Fibroblast of the aortic adventitia (primary cell): Measurements from ENCODE around the gene VWC2L. TPM values are rescaled to one million over a fixed set of nuclear protein-coding genes. Genes with fewer than 3 reads are reported as not detected.

Experiments
- DNase-seq: peaks from one replicate; pipeline ENCODE4 v3.0.0-alpha.2; 2010; ENCODE audit warnings: low read depth
- H3K4me3 ChIP-seq: 2 replicates; pipeline ENCODE4 v1.5.1; 2011; ENCODE audit warnings: low read depth, mild to moderate bottlenecking, control low read depth, low read length, moderate library complexity
- total RNA-seq: library from RNA; depleted of rRNA; stranded (reverse); fragments of >200 nt; gene quantifications from 2 replicates; pipeline ENCODE4 v1.2.3, GENCODE V29; 2012; ENCODE audit warnings: low replicate concordance
- TF ChIP-seq, protein P1 (sequence below): IDR thresholded peaks from 2 replicates; pipeline ENCODE4 v1.5.1; 2011; ENCODE audit warnings: mild to moderate bottlenecking, low read length, control low read depth, inconsistent platforms; ENCODE audit not compliant: insufficient read depth

Gene VWC2L
- total RNA-seq, 1 donor = not detected

DNA sequence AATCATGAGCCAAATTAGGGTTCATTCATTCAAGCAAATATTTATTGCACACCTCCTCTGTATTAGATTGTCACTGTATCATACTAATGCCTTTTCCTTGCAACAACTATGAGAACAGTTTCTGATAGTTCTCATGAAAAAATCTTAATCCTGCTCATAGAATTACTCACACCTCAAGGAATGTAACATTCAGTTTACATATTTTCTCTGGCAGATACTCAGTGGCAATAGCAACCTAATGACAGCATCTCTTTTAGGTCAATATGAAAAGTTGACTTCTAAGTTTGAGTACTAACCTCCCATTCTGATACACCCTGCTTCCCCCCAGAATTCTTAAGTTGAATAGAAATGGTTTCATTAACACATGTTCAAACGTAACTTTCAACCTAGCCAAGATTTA, 132.0 kb downstream of the VWC2L start:
- no peak for DNase-seq
- TF ChIP-seq, protein P1, sequence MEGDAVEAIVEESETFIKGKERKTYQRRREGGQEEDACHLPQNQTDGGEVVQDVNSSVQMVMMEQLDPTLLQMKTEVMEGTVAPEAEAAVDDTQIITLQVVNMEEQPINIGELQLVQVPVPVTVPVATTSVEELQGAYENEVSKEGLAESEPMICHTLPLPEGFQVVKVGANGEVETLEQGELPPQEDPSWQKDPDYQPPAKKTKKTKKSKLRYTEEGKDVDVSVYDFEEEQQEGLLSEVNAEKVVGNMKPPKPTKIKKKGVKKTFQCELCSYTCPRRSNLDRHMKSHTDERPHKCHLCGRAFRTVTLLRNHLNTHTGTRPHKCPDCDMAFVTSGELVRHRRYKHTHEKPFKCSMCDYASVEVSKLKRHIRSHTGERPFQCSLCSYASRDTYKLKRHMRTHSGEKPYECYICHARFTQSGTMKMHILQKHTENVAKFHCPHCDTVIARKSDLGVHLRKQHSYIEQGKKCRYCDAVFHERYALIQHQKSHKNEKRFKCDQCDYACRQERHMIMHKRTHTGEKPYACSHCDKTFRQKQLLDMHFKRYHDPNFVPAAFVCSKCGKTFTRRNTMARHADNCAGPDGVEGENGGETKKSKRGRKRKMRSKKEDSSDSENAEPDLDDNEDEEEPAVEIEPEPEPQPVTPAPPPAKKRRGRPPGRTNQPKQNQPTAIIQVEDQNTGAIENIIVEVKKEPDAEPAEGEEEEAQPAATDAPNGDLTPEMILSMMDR = no peak
- no peak overlapping the region for H3K4me3 ChIP-seq

DNA sequence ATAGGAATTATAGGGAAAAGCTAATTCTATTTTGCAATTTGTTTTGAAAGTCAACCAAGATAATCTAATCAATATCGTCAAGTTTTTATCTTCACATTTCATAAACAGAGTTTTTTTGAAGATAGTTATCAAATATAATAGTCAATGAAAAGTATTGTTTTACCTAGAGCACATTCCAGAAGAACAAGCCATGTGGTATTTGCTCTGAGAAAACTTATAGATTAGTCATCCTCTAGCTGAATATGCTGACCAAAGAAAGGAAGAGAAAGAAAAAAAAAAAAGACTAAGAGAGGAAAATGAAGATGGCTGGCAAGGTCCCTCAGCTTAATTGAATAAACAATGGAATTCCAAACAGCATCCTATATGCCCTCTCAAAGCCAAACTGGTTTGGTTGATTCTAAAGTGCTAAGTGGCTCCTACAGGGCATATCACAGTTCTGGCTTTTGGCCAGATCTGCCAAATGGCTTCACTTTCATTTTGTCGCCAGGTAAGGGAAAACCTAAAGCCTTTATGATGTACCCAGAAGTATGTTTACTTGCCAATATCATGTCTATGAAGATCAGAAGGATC, 132.6 kb downstream of the VWC2L start:
- H3K4me3 ChIP-seq = no peak overlapping the region
- no peak for DNase-seq
- TF ChIP-seq, protein P1 = no peak

DNA sequence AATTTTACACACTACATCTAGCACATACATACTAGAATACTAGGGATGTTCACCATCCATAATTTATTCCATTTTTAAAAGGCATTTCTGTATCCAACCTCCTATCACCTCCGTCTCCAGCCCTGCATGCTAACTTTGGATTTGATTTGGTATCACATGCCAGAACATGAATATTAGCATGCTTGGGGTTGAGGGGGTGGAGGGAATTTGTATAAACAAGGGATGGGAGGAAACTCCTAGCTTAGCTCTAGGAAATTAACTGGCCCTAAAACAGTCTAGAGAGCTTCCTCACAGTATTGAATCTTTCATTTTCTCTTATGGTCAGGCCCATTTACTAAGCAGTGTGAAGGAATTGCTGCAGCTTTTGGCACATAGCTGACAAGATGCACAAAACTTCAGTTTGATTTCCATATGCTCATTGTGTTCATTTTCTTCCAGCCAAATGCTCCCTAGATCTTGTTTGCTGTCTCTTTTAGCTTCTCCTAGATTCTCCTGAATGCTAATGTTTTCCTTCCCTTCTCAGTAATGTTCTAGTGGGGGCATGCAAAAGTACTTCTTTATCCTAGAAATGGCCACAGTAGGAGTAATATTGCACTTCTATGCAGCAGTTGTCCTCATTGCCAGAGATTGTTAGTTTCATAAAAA, 135.2 kb downstream of the VWC2L start:
- H3K4me3 ChIP-seq = no peak overlapping the region
- DNase-seq = no peak
- TF ChIP-seq, protein P1 = no peak

DNA sequence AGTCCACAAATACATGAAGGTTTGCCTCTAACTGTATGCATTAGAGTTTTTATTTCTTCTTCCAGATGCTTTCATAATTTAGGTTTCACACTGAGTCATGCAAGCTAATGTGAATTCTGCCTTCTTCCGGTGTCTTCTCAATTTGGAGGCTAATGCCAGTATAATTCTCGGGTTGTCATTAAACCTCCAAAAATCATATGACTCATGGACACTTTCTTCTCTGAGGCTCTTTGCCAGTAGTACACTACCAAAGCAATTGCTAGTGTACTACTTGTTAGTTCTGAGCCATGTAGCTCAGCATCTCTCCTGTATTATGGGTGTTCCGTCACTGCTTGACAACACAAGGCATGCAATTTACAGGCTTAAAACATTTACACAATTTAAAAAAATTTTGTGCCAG, 137.1 kb downstream of the VWC2L start:
- DNase-seq = no peak
- TF ChIP-seq, protein P1 = no peak

DNA sequence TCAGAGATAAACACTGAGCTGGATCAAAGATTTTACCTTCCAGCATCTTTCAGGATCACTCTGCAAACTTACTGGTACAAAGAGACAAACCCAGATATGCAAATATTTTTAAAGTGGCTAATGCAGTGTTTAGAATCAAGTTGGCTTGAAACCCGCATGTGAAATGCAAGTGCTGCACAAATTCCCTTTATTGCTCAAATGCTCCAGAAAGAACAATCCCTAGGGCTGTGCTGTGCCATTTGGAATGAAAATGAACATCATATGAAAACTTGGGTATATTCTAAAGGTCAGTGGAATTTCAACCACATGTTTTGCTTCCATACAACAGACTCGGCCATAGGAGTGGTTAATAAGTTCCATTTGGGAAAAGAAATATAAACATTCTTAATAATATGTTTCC, 139.1 kb downstream of the VWC2L start:
- TF ChIP-seq, protein P1 = no peak
- no peak for DNase-seq
- H3K4me3 ChIP-seq = no peak overlapping the region

More for the DNA sequence above, 137.1 kb downstream of the VWC2L start:
- no peak overlapping the region for H3K4me3 ChIP-seq

DNA sequence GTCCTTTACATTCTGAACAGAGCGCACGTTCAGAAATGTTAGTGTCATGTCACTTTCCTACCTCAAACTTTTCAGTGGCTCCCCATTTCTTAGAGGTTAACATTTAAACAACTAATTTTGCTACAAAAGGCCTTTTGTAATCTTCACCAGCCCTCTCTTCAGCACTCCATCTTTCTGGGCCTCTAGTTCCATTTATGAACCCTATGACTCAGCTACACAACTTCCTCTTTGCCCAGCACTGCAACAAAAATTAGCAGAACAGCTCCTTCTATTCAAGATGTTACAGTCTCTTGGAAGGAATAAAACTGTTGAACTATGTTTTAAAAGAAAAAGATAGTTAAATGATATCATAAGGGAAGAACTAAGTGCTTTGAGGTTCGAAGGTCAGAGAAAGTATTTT, 139.9 kb downstream of the VWC2L start:
- TF ChIP-seq, protein P1 = no peak
- no peak for DNase-seq
- H3K4me3 ChIP-seq = no peak overlapping the region
